ENCODE results near the gene LIMK1.

LIMK1 gene

GRCh38 chr7:74063646-74064045 lies 20.0 kb upstream of the LIMK1 start:
- Histone ChIP-seq H3K4me1 (ENCODE audit: insufficient read depth, low read length, poor library complexity, severe bottlenecking) (no peaks in the 10 kb centered on the region), H3K36me3 (ENCODE audit: insufficient read depth, low read length) (no peaks in the 10 kb centered on the region), H3K4me2 (ENCODE audit: low read depth, low read length, poor library complexity, severe bottlenecking) (no peak overlapping the region), H3K9me2 (replicated peaks; ENCODE audit: low read depth, low read length) (no peaks in the 10 kb centered on the region), H3F3A (ENCODE audit: low read depth) (no peaks in the 10 kb centered on the region), H3K79me2 (ENCODE audit: insufficient read depth, low read length) (no peaks in the 10 kb centered on the region), H3K4me3 (ENCODE audit: low read length, poor library complexity, severe bottlenecking) (no peak overlapping the region), H3K9me3 (ENCODE audit: insufficient read depth, low read depth, low read length) (no peaks in the 10 kb centered on the region), H3K9ac (ENCODE audit: low read depth, low read length, poor library complexity, severe bottlenecking) (no peak overlapping the region), H4K20me1 (ENCODE audit: insufficient read depth, low read length, poor library complexity, severe bottlenecking) (no peaks in the 10 kb centered on the region), H3K27me3 (ENCODE audit: insufficient read depth, low read length, poor library complexity, severe bottlenecking) (no peaks in the 10 kb centered on the region), H2AFZ (ENCODE audit: low read length) (no peak overlapping the region)
- TF ChIP-seq CTCF (conservative IDR thresholded peaks at IDR 0.05; ENCODE audit: low read length) = no peak
- TF ChIP-seq EZH2phosphoT487 (IDR thresholded peaks at IDR 0.05; ENCODE audit: borderline replicate concordance) = no peak

DNA sequence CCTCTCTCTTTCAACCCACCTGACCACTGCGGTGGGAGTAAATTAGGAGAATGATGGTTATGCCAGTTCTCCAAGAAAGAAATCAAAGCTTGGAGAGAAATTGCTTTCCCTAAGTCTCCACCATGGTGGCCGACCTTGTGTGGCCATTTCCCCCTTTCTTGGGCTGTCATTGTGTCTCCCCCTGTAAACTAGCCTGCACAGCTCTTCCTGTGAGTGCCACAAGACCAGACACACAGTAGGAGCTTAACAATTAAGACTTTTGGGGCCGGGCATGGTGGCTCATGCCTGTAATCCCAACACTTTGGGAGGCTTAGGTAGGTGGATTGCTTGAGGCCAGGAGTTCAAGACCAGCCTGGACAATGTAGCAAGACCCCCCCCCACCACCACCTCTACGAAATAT lies 18.9 kb upstream of the LIMK1 start:
- Histone ChIP-seq H3K9me2 (replicated peaks; ENCODE audit: low read depth, low read length) (no peaks in the 10 kb centered on the region), H3K4me3 (ENCODE audit: low read length, poor library complexity, severe bottlenecking) (no peak overlapping the region), H4K20me1 (ENCODE audit: insufficient read depth, low read length, poor library complexity, severe bottlenecking) (no peaks in the 10 kb centered on the region), H3K36me3 (ENCODE audit: insufficient read depth, low read length) (no peaks in the 10 kb centered on the region), H3K9ac (ENCODE audit: low read depth, low read length, poor library complexity, severe bottlenecking) (no peak overlapping the region), H3F3A (ENCODE audit: low read depth) (no peaks in the 10 kb centered on the region), H3K9me3 (ENCODE audit: insufficient read depth, low read depth, low read length) (no peaks in the 10 kb centered on the region), H3K27me3 (ENCODE audit: insufficient read depth, low read length, poor library complexity, severe bottlenecking) (no peaks in the 10 kb centered on the region), H2AFZ (ENCODE audit: low read length) (no peak overlapping the region), H3K79me2 (ENCODE audit: insufficient read depth, low read length) (no peaks in the 10 kb centered on the region), H3K4me2 (ENCODE audit: low read depth, low read length, poor library complexity, severe bottlenecking) (no peak overlapping the region), H3K4me1 (ENCODE audit: insufficient read depth, low read length, poor library complexity, severe bottlenecking) (no peaks in the 10 kb centered on the region)
- TF ChIP-seq EZH2phosphoT487 (IDR thresholded peaks at IDR 0.05; ENCODE audit: borderline replicate concordance) (no peak), CTCF (conservative IDR thresholded peaks at IDR 0.05; ENCODE audit: low read length) (no peak)

DNA sequence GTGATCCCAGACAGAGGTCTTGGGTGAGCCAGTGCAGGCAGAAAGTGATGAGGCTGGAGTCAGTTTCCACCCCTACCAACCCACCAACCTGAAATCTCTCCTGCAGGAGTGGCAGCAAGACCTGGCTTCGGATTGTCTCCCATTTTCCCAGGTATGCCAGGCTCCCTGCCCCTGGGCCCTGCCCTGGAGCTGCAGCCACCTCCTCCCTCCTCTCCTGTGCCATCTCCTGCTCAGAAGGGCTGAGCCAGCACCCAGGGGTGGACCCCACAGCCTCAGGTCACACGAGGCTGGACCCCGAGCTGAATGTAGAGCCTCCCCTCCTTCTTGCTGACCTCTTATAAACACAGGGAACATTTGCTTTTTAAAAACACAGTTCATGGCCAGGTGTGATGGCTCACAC lies 17.0 kb upstream of the LIMK1 start:
- no peak overlapping the region for H3K9ac ChIP-seq (ENCODE audit: low read depth, low read length, poor library complexity, severe bottlenecking)
- H4K20me1 ChIP-seq (ENCODE audit: insufficient read depth, low read length, poor library complexity, severe bottlenecking) = no peaks in the 10 kb centered on the region
- H3K79me2 ChIP-seq (ENCODE audit: insufficient read depth, low read length) = no peaks in the 10 kb centered on the region
- no peaks in the 10 kb centered on the region for H3K27me3 ChIP-seq (ENCODE audit: insufficient read depth, low read length, poor library complexity, severe bottlenecking)
- TF ChIP-seq EZH2phosphoT487 (IDR thresholded peaks at IDR 0.05; ENCODE audit: borderline replicate concordance) (no peak), CTCF (conservative IDR thresholded peaks at IDR 0.05; ENCODE audit: low read length) (no peak)
- H3K4me2 ChIP-seq (ENCODE audit: low read depth, low read length, poor library complexity, severe bottlenecking) = no peak overlapping the region
- no peak overlapping the region for H2AFZ ChIP-seq (ENCODE audit: low read length)
- H3K4me1 ChIP-seq (ENCODE audit: insufficient read depth, low read length, poor library complexity, severe bottlenecking) = no peaks in the 10 kb centered on the region
- H3K9me2 ChIP-seq (replicated peaks; ENCODE audit: low read depth, low read length) = no peaks in the 10 kb centered on the region
- H3K4me3 ChIP-seq (ENCODE audit: low read length, poor library complexity, severe bottlenecking) = no peak overlapping the region
- H3F3A ChIP-seq (ENCODE audit: low read depth) = no peaks in the 10 kb centered on the region
- H3K36me3 ChIP-seq (ENCODE audit: insufficient read depth, low read length) = no peaks in the 10 kb centered on the region
- H3K9me3 ChIP-seq (ENCODE audit: insufficient read depth, low read depth, low read length) = no peaks in the 10 kb centered on the region
